GM23248 (cell line): ENCODE data around the gene ZNF219.

Experiments used
- EZH2 ChIP-seq: fragments of 200-600 bp; sonication (generic); IDR thresholded peaks from 2 replicates; pipeline ENCODE4 v1.6.1; 2018; ENCODE audit warnings: antibody characterized with exemption, mild to moderate bottlenecking; ENCODE audit not compliant: insufficient read depth, poor library complexity, severe bottlenecking
- EZH2phosphoT487 ChIP-seq: fragments of 200-600 bp; sonication (generic); IDR thresholded peaks from 2 replicates; pipeline ENCODE4 v1.6.1; 2018; ENCODE audit warnings: antibody characterized with exemption, moderate library complexity, mild to moderate bottlenecking, low read depth; ENCODE audit not compliant: insufficient read depth

DNA sequence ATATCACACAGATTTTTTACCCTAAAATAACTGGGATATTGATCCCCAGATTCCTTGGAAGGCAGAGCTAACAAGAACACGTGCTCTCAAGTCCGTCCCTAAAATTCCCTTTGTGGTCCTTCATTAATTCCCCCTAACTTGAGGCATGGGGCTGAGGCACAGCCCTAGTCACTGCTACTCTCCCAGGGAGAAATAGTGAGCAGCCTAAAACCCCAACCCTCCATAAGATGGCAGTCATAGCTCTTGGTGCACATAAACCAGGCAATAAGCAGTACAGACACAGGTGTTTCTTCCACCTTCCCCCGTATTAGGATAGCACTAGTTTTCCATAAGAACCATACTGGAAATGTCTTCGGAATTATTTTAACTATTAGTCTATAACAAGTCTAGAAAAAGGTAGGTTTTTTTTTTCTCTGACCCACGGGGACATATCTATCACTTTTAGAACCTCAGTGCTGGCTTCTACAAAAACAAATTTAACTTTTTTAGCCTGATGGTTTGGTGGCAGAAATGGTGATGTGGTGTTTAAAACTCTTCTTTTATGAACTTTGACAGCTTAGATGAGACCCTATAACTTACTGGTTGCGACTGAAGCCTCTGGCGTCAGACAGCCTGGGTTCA lies 31.5 kb downstream of the ZNF219 start:
- TF ChIP-seq EZH2 = no peak
- TF ChIP-seq EZH2phosphoT487 = no peak
